GM10248 (cell line): ENCODE measurements around the gene CCDC69.
A peak's percentile ranks its signal among the peaks of the same experiment; 100 is the strongest.

Experiments used
- CTCF ChIA-PET: fragments of 300-600 bp; sonication (Branson Sonifier 250); formaldehyde crosslinking; extraction: SDS; loops from one replicate; lab custom pipeline; 2021; ENCODE audit warnings: antibody characterized with exemption; lab: Yijun Ruan, JAX
- POLR2A ChIA-PET: fragments of 350-650 bp; sonication (Branson Sonifier 250); formaldehyde crosslinking; extraction: SDS; loops from one replicate; lab custom pipeline; 2020; ENCODE audit warnings: antibody characterized with exemption; lab: Yijun Ruan, JAX
- DNase-seq: peaks from one replicate; pipeline ENCODE4 v3.0.0; 2012; ENCODE audit errors: extremely low spot score
- CTCF ChIP-seq: IDR thresholded peaks from 2 replicates; pipeline ENCODE4 v1.5.1; 2012; ENCODE audit warnings: mild to moderate bottlenecking, low read depth; ENCODE audit errors: extremely low read depth, missing control alignments, control extremely low read depth

CCDC69 gene

GRCh38 chr5:151234476-151235238, 10.8 kb upstream of the CCDC69 start:
- TF ChIP-seq CTCF: peak; percentile 4
- ChIA-PET CTCF (interaction anchor here (0.7 to 5.8 kb wide), 11 partner anchors 11 to 120 kb away, joined by 3 to 54 read pairs (median 4); partner anchors contain the start of gene CCDC69), POLR2A (interaction anchor here (1.7 to 2.2 kb wide), 3 partner anchors 11 to 22 kb away, joined by 7 to 19 read pairs (median 8); partner anchors contain the start of genes CCDC69 and GM2A)
- peak; percentile 83 for DNase-seq

GRCh38 chr5:151233616-151234085, 9.8 kb upstream of the CCDC69 start:
- peak; percentile 62 for DNase-seq
- TF ChIP-seq CTCF: no peak
- ChIA-PET POLR2A (interaction anchor here (2.0 to 2.2 kb wide), 2 partner anchors 10 to 19 kb away, joined by 8 to 19 read pairs; partner anchors contain the start of genes CCDC69 and GM2A), CTCF (interaction anchor here (1.6 to 5.8 kb wide), 5 partner anchors 10 to 119 kb away, joined by 4 to 54 read pairs (median 7); partner anchors contain the start of gene CCDC69)

GRCh38 chr5:151231359-151231758, 7.5 kb upstream of the CCDC69 start:
- no peak for DNase-seq
- ChIA-PET POLR2A (no interaction called here), CTCF (interaction anchor here (1.1 to 6.1 kb wide), 5 partner anchors 9 to 217 kb away, joined by 3 to 36 read pairs (median 4); partner anchors contain the start of gene GM2A)
- TF ChIP-seq CTCF: no peak

GRCh38 chr5:151230048-151230680, 6.3 kb upstream of the CCDC69 start:
- ChIA-PET CTCF (interaction anchor here (1.0 to 6.1 kb wide), 8 partner anchors 10 to 218 kb away, joined by 3 to 36 read pairs (median 3); partner anchors contain the start of gene GM2A), POLR2A (no interaction called here)
- TF ChIP-seq CTCF: no peak
- no peak for DNase-seq

GRCh38 chr5:151228986-151229385, 5.1 kb upstream of the CCDC69 start:
- POLR2A ChIA-PET: no interaction called here
- DNase-seq: no peak
- no peak for TF ChIP-seq CTCF
- CTCF ChIA-PET: interaction anchor here (1.0 to 6.1 kb wide), 7 partner anchors 11 to 181 kb away, joined by 3 to 36 read pairs (median 3); partner anchors contain the start of gene GM2A

- CTCF ChIA-PET: interaction anchor here (0.6 to 6.1 kb wide), 6 partner anchors 9 to 113 kb away, joined by 3 to 36 read pairs (median 4); partner anchors contain the start of gene GM2A
- POLR2A ChIA-PET: no interaction called here
- no peak for DNase-seq
- TF ChIP-seq CTCF: no peak
These were observed 4.1 kb upstream of the CCDC69 start for GRCh38 chr5:151227918-151228447.
